Measurements from ENCODE around the gene LYL1. TPM values are rescaled to one million over a fixed set of nuclear protein-coding genes. Genes with fewer than 3 reads are reported as not detected.
A peak's percentile ranks its signal among the peaks of the same experiment; 100 is the strongest.

The LYL1 gene
- total and polyA plus RNA-seq, 9 of the 15 experiments (the other 6 are each of a cell fraction or from before 2014, with no cell fraction given), result 1.3 to 266 (median 34.0) TPM

DNA sequence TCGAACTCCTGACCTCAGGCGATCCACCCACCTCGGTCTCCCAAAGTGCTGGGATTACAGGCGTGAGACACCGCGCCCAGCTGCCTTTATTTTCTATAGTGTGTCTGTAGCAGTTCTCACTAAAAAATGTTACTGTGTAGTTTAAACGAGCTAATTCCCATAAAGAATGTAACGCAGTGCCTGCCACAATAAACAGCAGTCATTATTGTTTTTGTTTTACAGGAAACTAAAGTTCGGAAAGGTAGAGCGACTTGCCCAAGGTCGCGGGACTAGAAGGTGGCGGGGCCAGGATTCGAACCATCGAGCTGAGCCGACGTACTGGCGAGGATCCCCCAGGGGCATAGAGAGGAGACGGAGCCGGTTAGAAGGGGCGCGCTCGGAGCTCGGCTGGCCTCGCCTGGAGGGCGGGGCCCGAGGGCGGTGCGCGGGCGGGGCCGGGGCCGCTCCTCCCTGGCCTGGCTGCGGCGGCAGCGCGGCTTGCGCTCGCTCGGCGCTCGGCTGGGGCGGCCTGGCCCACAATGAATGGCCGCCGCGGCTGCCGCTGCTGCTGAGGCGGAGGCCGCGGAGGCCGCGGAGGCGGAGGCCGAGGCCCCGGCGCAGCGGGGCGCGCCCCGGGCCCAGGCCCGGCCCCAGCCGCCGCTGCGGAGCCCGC, 15.2 kb upstream of the LYL1 start, which contains the start of gene NACC1 (continued):
- TF ChIP-seq CBX1 (IDR thresholded peaks at IDR 0.05; ENCODE audit: low read depth) (peak; percentile 52; the same call in 1 of the 2 replicates), SPI1 (IDR thresholded peaks at IDR 0.05; ENCODE audit: borderline replicate concordance, low read depth, low read length) (no peak), EGR1 (conservative IDR thresholded peaks at IDR 0.05) (peak; percentile 37; the same call in 1 of the 2 replicates), TCF7 (IDR thresholded peaks at IDR 0.05; ENCODE audit: borderline replicate concordance) (0 out of 2 replicates have a peak, but pooled peaks have one; percentile 64), ETV5 (CRISPR knock-in tag; IDR thresholded peaks at IDR 0.05; ENCODE audit: low read depth) (no peak), HDAC1 (IDR thresholded peaks at IDR 0.05) (0 out of 4 replicates have a peak, but pooled peaks of 1 of the 2 experiments have one; percentile 6), ZNF764 (CRISPR knock-in tag; IDR thresholded peaks at IDR 0.05; ENCODE audit: low read depth) (peak; percentile 62; the same call in 1 of the 2 replicates), KLF13 (tag; IDR thresholded peaks at IDR 0.05; ENCODE audit: borderline replicate concordance, low read depth) (no peak), ELF1 (tag; IDR thresholded peaks at IDR 0.05) (0 out of 2 replicates have a peak, but pooled peaks have one; percentile 9), TRIM28 (IDR thresholded peaks at IDR 0.05) (no peak), ESRRB (CRISPR knock-in tag; IDR thresholded peaks at IDR 0.05; ENCODE audit: borderline replicate concordance) (no peak), FOXJ3 (CRISPR knock-in tag; IDR thresholded peaks at IDR 0.05) (no peak), ZNF766 (CRISPR knock-in tag; conservative IDR thresholded peaks at IDR 0.05) (no peak), ZNF785 (CRISPR knock-in tag; IDR thresholded peaks at IDR 0.05) (no peak), HNRNPK (IDR thresholded peaks at IDR 0.05; ENCODE audit: low read depth, low read length, poor library complexity, severe bottlenecking) (no peak), TRIM24 (IDR thresholded peaks at IDR 0.05) (no peak), CBX3 (IDR thresholded peaks at IDR 0.05; ENCODE audit: borderline replicate concordance in 1 of 2, low read length in 2 of 2) (peak in 1 of 2 experiments; percentile 58; a peak in 1 of 3 replicates), RB1 (IDR thresholded peaks at IDR 0.05; ENCODE audit: low read depth) (peak; percentile 69), MTA3 (IDR thresholded peaks at IDR 0.05; ENCODE audit: borderline replicate concordance) (peak; percentile 65)
- TF ChIP-seq, protein P1, sequence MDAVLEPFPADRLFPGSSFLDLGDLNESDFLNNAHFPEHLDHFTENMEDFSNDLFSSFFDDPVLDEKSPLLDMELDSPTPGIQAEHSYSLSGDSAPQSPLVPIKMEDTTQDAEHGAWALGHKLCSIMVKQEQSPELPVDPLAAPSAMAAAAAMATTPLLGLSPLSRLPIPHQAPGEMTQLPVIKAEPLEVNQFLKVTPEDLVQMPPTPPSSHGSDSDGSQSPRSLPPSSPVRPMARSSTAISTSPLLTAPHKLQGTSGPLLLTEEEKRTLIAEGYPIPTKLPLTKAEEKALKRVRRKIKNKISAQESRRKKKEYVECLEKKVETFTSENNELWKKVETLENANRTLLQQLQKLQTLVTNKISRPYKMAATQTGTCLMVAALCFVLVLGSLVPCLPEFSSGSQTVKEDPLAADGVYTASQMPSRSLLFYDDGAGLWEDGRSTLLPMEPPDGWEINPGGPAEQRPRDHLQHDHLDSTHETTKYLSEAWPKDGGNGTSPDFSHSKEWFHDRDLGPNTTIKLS (IDR thresholded peaks at IDR 0.05; ENCODE audit: borderline replicate concordance, low read depth), result no peak
- TF ChIP-seq, protein P2, sequence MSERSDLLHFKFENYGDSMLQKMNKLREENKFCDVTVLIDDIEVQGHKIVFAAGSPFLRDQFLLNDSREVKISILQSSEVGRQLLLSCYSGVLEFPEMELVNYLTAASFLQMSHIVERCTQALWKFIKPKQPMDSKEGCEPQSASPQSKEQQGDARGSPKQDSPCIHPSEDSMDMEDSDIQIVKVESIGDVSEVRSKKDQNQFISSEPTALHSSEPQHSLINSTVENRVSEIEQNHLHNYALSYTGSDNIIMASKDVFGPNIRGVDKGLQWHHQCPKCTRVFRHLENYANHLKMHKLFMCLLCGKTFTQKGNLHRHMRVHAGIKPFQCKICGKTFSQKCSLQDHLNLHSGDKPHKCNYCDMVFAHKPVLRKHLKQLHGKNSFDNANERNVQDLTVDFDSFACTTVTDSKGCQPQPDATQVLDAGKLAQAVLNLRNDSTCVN (CRISPR knock-in tag; IDR thresholded peaks at IDR 0.05), result no peak
- TF ChIP-seq, protein P3, sequence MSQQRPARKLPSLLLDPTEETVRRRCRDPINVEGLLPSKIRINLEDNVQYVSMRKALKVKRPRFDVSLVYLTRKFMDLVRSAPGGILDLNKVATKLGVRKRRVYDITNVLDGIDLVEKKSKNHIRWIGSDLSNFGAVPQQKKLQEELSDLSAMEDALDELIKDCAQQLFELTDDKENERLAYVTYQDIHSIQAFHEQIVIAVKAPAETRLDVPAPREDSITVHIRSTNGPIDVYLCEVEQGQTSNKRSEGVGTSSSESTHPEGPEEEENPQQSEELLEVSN (IDR thresholded peaks at IDR 0.05; ENCODE audit: borderline replicate concordance in 1 of 2, extremely low read depth in 1 of 2, insufficient read depth in 1 of 2, insufficient read length in 1 of 2, low read depth in 1 of 2, low read length in 1 of 2, poor library complexity in 1 of 2, severe bottlenecking in 1 of 2), result peak in 1 of 2 experiments; percentile 26

All from K562 (cell line).